GM10266 (cell line): ENCODE results near the gene SLC7A6.

Source experiments
- DNase-seq: peaks from one replicate; pipeline ENCODE4 v3.0.0; 2012; ENCODE audit errors: extremely low spot score
- CTCF ChIP-seq: IDR thresholded peaks from 2 replicates; pipeline ENCODE4 v1.5.1; 2012; ENCODE audit warnings: mild to moderate bottlenecking, low read depth; ENCODE audit not compliant: control insufficient read depth, insufficient read depth; ENCODE audit errors: missing control alignments

SLC7A6 gene

GRCh38 chr16:68279726-68280558 lies 15.6 kb downstream of the SLC7A6 start:
- no peak for DNase-seq
- no peak for TF ChIP-seq CTCF

GRCh38 chr16:68281368-68282063 lies 17.2 kb downstream of the SLC7A6 start:
- TF ChIP-seq CTCF: no peak
- no peak for DNase-seq

GRCh38 chr16:68282064-68282452 lies 17.7 kb downstream of the SLC7A6 start:
- no peak for DNase-seq
- no peak for TF ChIP-seq CTCF

GRCh38 chr16:68283346-68283745 lies 19.0 kb downstream of the SLC7A6 start:
- DNase-seq: no peak

GRCh38 chr16:68283801-68284598 lies 19.7 kb downstream of the SLC7A6 start:
- no peak for TF ChIP-seq CTCF
- peak; percentile 64 for DNase-seq

More at GRCh38 chr16:68283346-68283745, 19.0 kb downstream of the SLC7A6 start:
- no peak for TF ChIP-seq CTCF

- no peak for TF ChIP-seq CTCF
- DNase-seq: peak; percentile 69
These were observed 20.5 kb downstream of the SLC7A6 start for GRCh38 chr16:68284847-68285246.
